HL-60/S4 treated with retinoic acid at 250 ng/mL for 4 days and 3 days (cell line): Measurements from ENCODE around the gene APOBEC2.
"Not testable (repeated sequence)": the region's sequence is repeated elsewhere in the genome, so short reads cannot be mapped to it uniquely, and the experiment has no call there.

ENCODE experiments used
- in situ Hi-C: fragments of 300-500 bp; cut with MboI; formaldehyde crosslinking; loops from 2 replicates; pipeline ENCODE4 v1.7.0; 2022; ENCODE audit warnings: low sequenced_read_pairs

Gene APOBEC2

GRCh38 chr6:41053041-41053440, at the start of gene APOBEC2:
Gene APOBEC2, plus strand, starts transcription at chr6:41053202. Its CDS starts 146 bp downstream, at chr6:41053348.
- in situ Hi-C loops, result no loop called here

DNA sequence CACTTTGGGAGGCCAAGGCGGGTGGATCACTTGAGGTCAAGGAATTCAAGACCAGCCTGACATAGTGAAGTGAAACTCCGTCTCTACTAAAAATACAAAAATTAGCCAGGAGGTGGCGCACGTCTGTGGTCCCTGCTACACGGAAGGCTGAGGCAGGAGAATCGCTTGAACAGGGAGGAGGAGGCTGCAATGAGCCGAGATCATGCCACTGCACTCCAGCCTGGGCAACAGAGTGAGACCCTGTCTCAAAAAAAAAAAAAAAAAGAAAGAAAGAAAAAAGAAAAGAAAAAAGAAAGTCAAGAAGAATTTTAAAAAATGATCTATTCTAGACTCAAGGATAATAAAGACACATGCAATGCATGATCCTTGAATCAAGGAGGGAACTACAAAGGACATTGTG, 46.8 kb upstream of the APOBEC2 start:
- in situ Hi-C loops, result not testable (repeated sequence)

DNA sequence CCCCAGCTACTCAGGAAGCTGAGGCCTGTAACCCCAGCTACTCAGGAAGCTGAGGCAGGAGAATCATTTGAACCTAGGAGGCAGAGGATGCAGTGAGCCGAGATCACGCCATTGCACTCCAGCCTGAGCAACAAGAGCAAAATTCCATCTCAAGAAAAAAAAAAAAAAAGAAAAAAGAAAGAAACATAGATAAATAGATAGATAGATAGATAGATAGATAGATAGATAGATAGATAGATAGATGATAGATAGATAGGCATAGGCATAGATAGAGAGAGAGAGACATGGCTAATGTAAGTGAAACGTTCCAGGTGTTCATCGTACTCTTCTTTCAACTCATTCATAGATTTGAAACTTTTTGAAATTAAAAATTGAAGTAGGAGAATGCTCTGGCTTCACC, 46.0 kb upstream of the APOBEC2 start:
- in situ Hi-C loops, result not testable (repeated sequence)

DNA sequence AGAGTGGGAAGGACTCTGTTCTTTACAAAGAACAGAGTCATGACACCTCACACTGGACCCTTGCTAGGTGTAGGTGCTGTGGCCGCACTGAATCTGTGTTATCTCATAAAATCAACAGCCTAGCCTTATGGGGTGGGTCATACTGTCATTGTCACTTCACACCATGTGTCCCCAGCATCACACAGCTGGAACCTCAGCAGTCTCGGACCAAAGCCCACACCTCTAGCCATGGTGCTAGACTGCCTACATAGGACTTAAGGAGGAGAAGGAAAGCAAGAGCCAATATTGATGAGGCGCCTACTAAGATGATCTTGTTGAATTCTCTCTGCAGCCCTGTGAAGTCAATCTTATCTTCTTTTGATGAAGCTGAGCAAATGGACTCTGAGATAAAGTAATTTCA, 45.0 kb upstream of the APOBEC2 start:
- in situ Hi-C loops, result no loop called here

DNA sequence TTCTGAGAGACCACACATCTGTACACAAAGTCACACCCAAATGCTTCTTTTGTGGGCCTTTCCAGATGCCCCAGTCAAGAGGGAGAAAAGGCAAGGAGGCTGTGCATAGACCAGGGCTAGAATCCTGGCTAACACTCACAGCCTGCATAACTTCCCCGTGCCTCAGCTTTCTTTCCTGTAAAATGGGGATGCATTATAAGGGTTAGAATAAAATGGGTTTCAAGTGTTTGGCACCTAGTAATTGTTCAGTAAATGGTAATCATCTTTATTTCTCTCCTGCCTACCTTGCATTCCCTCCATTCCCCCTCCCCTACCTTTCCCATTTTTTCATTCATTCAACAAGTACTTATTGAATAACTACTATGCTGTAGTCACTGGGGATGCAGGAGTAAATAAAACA, 43.3 kb upstream of the APOBEC2 start:
- in situ Hi-C loops, result no loop called here

GRCh38 chr6:41011673-41012072, 41.3 kb upstream of the APOBEC2 start:
- in situ Hi-C loops, result no loop called here

- in situ Hi-C loops, result no loop called here
Measured at GRCh38 chr6:41013466-41014153, 39.4 kb upstream of the APOBEC2 start.

- in situ Hi-C loops, result no loop called here
Measured at GRCh38 chr6:41014780-41015179, 38.2 kb upstream of the APOBEC2 start.

DNA sequence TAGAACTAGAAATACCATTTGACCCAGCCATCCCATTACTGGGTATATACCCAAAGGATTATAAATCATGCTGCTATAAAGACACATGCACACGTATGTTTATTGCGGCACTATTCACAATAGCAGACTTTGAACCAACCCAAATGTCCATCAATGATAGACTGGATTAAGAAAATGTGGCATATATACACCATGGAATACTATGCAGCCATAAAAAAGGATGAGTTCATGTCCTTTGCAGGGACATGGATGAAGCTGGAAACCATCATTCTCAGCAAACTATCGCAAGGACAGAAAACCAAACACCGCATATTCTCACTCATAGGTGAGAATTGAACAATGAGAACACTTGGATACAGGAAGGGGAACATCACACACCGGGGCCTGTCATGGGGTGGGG, 37.1 kb upstream of the APOBEC2 start:
- in situ Hi-C loops, result not testable (repeated sequence)

- in situ Hi-C loops, result no loop called here
Measured at GRCh38 chr6:41017663-41018062, 35.3 kb upstream of the APOBEC2 start.

- in situ Hi-C loops, result no loop called here
Measured at GRCh38 chr6:41021832-41022231, 31.2 kb upstream of the APOBEC2 start.

DNA sequence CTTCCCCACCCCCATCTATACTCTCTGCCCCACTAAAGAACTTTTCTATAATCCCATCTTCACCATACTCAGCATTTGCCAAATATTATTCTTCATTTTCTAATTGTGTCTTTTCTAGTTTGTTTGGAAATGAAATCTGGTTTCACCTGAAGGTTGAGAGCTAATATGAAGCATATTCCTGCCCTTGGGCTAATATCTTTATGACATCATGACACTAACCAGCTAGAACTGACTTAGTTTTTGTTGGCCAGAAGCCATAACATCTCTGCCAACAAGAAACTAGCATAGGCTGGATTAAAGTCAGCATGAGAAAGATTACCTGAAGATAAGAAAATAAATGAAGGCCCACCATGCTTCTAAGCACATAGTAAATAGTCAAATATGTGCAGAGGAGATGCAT, 30.7 kb upstream of the APOBEC2 start:
- in situ Hi-C loops, result no loop called here

- in situ Hi-C loops, result no loop called here
Measured at GRCh38 chr6:41023114-41023513, 29.9 kb upstream of the APOBEC2 start.

GRCh38 chr6:41025966-41026530, 27.0 kb upstream of the APOBEC2 start:
- in situ Hi-C loops, result no loop called here

GRCh38 chr6:41027241-41027640, 25.8 kb upstream of the APOBEC2 start:
- in situ Hi-C loops, result no loop called here

DNA sequence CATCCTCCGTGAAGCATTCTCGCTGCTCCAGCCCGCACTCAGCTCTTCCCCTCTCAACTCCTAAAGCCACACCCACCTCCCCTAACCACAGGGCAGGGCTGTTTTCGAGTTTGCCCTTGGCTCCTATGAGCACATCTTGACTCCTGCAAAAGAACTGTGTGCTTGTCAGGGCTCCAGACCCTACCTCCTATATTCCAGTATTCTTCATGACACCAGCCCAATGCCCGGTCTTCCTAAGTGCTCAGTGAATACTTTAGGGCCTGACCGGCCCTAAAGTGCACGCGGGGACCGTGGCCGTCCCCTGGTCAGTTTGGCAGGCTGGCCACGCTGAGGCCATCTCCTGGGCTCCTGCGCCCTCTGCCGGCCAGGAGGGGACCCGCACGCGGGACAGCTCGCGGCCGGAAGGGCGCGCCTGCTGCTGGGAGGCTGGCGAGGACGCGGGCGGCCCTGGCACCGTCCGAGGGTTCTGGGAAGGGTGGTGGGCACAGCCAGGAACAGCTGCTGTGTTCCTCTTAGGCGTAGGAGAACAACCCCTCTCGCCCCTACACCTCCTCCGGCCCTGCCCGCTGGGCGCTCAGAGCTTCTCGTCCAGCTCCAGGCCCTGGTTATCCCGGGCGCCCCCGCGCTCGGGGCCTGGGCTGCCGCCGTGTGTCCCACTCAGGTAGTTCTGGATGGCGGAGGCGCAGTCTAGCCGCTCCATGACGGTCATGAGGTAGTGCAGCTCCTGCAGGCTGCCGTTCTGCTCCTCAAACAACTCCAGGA, 25.0 kb upstream of the APOBEC2 start:
- in situ Hi-C loops, result no loop called here

- in situ Hi-C loops, result no loop called here
Measured at GRCh38 chr6:41028561-41029412, 24.2 kb upstream of the APOBEC2 start.

GRCh38 chr6:41032830-41033229, 20.2 kb upstream of the APOBEC2 start:
- in situ Hi-C loops, result no loop called here

DNA sequence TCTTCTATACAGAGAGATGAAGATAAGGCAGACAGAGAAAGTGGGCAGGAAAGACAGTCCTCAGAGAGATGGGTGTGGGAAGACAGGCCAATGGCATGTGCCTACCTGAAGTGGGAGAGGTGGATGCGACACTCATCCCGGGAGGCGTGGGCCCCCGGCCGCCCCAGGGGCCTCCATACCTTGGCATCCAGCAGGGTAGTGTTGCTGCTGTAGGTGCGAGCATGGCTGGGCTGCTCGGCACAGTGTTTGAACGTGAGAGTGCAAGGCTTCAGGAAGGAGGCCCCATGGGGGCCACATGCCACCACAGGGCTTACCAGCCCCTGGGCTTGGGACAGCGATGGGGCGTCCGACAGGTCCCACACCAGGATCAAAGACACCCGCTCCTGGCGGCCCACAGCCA, 19.2 kb upstream of the APOBEC2 start:
- in situ Hi-C loops, result no loop called here

DNA sequence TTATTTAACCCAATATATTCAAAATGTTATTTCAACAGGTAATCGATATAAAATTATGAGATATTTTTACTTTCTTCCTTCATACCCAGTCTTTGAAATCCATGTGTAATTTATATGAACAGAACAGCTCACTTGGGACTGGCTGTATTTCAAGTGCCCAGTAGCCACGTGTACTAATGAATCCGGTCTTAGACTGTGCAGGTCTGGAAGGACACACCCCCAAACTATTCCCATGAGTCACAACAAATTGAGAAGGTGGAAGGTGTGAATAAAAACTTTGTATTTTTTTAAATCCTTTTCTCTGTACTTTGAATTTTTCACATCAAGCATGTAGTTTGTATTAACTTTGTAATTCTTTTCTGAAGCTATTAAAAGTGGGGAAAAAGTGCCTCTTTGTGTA, 16.8 kb upstream of the APOBEC2 start:
- in situ Hi-C loops, result no loop called here

- in situ Hi-C loops, result no loop called here
Measured at GRCh38 chr6:41036601-41037000, 16.4 kb upstream of the APOBEC2 start.
